Suprapubic skin (tissue), 4 donors: ENCODE results near the gene WDFY2.
"Not testable (repeated sequence)": the region's sequence is repeated elsewhere in the genome, so short reads cannot be mapped to it uniquely, and the experiment has no call there.

Source experiments
- EP300 ChIP-seq: sonication (generic); formaldehyde crosslinking; IDR thresholded peaks from one replicate; pipeline ENCODE4 v1.6.1; 2017; ENCODE audit warnings: antibody characterized with exemption
- POLR2A ChIP-seq, 2 donors: fragments of 450-650 bp; IDR thresholded peaks; one replicate each; pipeline ENCODE4 v1.6.1; 2017; ENCODE audit warnings: antibody characterized with exemption in 2 of 2, mild to moderate bottlenecking in 2 of 2, moderate library complexity in 2 of 2
- POLR2AphosphoS5 ChIP-seq, 3 donors: sonication (generic); formaldehyde crosslinking; IDR thresholded peaks; one replicate each; pipeline ENCODE4 v1.6.1; 2017; ENCODE audit warnings: antibody characterized with exemption in 3 of 3
- TF ChIP-seq, protein P1 (sequence below), 2 donors: fragments of 200-600 bp in 1 of 2; fragments of 450-650 bp in 1 of 2; sonication (generic) in 1 of 2; IDR thresholded peaks; one replicate each; pipeline ENCODE4 v1.5.1; 2016 to 2019; ENCODE audit warnings: antibody characterized with exemption in 2 of 2, mild to moderate bottlenecking in 1 of 2, moderate library complexity in 1 of 2

DNA sequence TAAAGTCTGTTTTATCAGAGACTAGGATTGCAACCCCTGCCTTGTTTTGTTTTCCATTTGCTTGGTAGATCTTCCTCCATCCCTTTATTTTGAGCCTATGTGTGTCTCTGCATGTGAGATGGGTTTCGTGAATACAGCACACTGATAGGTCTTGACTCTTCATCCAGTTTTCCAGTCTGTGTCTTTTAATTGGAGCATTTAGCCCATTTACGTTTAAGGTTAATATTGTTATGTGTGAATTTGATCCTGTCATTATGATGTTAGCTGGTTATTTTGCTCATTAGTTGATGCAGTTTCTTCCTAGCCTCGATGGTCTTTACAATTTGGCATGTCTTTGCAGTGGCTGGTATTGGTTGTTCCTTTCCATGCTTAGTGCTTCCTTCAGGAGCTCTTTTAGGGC lies 67.9 kb downstream of the WDFY2 start:
- TF ChIP-seq, protein P1, sequence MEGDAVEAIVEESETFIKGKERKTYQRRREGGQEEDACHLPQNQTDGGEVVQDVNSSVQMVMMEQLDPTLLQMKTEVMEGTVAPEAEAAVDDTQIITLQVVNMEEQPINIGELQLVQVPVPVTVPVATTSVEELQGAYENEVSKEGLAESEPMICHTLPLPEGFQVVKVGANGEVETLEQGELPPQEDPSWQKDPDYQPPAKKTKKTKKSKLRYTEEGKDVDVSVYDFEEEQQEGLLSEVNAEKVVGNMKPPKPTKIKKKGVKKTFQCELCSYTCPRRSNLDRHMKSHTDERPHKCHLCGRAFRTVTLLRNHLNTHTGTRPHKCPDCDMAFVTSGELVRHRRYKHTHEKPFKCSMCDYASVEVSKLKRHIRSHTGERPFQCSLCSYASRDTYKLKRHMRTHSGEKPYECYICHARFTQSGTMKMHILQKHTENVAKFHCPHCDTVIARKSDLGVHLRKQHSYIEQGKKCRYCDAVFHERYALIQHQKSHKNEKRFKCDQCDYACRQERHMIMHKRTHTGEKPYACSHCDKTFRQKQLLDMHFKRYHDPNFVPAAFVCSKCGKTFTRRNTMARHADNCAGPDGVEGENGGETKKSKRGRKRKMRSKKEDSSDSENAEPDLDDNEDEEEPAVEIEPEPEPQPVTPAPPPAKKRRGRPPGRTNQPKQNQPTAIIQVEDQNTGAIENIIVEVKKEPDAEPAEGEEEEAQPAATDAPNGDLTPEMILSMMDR (IDR thresholded peaks at IDR 0.05), result not testable (repeated sequence)
- TF ChIP-seq POLR2A (IDR thresholded peaks at IDR 0.05); EP300; POLR2AphosphoS5 (IDR thresholded peaks at IDR 0.05): not testable (repeated sequence)
